HG03108 (cell line): ENCODE measurements around the gene IGFBP2.

Source experiments
- ATAC-seq: cut with Tn5 transposase; IDR thresholded peaks from one replicate; pipeline ENCODE4 v1.9.1; 2021; ENCODE audit warnings: moderate library complexity; ENCODE audit not compliant: unreplicated experiment

The IGFBP2 gene

GRCh38 chr2:216700088-216700567, 66.9 kb downstream of the IGFBP2 start:
- no peak for ATAC-seq

GRCh38 chr2:216700781-216701180, 67.6 kb downstream of the IGFBP2 start:
- ATAC-seq: no peak

GRCh38 chr2:216701544-216701943, 68.3 kb downstream of the IGFBP2 start:
- ATAC-seq: no peak

- ATAC-seq: no peak
Observed at GRCh38 chr2:216702756-216703155, 69.5 kb downstream of the IGFBP2 start.

GRCh38 chr2:216710551-216711301, 77.5 kb downstream of the IGFBP2 start:
- ATAC-seq: no peak

GRCh38 chr2:216711348-216711747, 78.1 kb downstream of the IGFBP2 start:
- ATAC-seq: no peak

- ATAC-seq: no peak
Observed at GRCh38 chr2:216713691-216714336, 80.6 kb downstream of the IGFBP2 start.
